ENCODE measurements around the gene UST.
A peak's percentile ranks its signal among the peaks of the same experiment; 100 is the strongest.
"Not testable (repeated sequence)": the region's sequence is repeated elsewhere in the genome, so short reads cannot be mapped to it uniquely, and the experiment has no call there.

Gene UST

GRCh38 chr6:149015535-149016525, 269.0 kb downstream of the UST start:
- DNase-seq, result no peak

DNA sequence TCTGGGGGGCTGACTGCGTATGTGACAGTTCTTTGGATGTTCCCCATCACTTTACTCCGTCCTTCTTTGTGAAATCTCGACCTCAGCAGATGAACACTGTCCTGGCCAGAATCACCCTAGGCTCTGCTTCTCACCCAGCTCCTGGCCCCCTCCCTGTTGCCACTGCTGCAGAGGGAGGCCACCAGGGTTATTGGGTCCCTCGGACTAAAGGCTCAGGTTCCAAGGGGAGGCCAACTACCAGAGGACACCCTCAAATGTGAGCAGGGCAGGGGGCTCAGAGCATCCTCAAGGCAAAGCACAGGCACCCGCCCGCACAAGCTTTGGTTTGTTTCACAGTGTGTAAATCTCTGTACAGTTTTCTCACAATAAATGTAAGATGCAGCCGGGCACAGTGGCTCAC, 269.9 kb downstream of the UST start:
- no peak for DNase-seq

DNA sequence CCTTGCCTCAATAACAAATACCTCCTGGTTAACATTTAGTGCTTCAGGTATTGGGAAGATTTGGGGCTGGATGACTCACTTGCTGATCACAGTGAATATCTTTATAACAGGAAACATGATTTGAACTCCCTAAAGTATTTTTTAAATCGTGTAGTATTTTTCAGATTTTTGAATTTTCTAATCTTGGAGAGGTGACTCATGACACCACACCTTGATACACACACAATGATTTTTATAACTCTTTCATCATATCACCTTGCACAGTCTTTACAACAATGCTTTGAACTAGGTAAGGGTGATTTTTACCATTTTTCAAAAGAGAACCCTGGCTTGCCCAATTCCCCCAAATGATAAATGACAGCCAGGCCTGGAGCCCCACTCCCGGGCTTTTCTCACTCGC, 273.5 kb downstream of the UST start:
- DNase-seq, result no peak

- DNase-seq, result no peak
Measured at GRCh38 chr6:149024361-149024760, 277.5 kb downstream of the UST start.

GRCh38 chr6:149025061-149025460, 278.2 kb downstream of the UST start:
- DNase-seq, result no peak

- DNase-seq, result peak; percentile 60
Measured at GRCh38 chr6:149026530-149026942, 279.7 kb downstream of the UST start.

GRCh38 chr6:149027484-149027883, 280.7 kb downstream of the UST start:
- no peak for DNase-seq

GRCh38 chr6:149028767-149029405, 282.1 kb downstream of the UST start:
- peak; percentile 95 for DNase-seq

DNA sequence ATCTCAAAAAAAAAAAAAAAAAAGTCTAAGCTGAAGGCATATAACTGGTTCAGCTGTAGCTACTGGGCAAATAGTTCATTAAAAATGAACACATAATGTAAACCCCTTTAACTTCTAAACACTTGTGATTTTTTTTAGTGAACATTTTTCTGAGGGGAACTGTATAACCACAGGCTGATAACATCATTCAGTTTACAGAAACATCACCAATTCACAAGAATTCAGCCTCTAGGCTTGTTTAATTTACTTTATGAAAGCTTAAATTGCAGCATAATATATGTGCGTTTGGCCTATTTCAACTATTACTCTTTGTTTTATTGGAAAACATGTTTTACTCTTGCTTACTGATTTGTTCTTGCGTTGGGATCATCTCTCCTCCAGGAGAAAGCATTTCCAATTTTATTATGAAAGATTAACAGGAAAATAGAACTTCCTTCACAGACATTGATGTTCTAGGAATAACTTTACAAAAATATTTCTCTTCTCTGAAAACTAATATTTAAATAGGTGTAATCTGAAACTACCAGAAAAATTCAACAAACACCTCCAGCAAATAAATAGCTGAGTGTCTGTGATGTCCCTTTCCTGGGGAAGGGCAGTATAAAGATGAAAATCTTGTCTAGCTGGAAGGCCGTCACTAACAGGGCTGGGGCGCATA, 284.5 kb downstream of the UST start:
- peak; percentile 31 for DNase-seq

DNA sequence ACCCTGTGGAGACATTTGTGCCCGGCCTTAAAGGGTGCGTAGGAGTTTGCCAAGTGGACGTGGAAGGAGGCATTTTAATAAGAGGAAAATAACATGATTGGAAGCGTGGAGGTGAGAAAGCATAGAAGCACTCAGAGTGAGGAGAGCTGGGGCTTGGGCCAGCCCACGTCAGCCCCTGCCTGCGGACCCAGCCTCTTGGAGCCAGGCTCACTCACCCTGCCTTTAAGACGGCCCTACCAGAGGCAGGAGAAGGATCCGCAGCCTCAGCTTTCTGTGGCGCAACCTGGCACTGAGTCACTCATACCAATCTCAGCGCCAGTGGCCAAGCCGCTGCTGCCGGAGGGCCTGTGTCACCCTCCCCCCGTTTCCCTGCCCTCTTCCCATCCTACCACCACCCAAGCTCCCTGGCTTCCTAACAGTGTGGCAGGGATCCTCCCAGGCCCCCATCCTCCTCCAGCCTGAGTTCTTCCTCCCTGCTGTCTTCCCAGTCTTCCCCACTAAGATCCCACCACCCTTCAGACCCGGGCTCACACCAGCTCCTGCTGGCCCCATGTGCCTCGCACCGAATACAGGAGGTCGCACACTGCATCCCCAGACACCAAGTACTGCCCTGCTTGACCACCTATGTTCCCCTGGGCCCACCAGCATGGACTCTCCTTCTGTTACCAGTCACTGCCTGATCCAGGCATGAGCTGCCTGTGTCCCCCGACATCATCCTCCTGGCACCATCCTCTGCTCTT, 285.2 kb downstream of the UST start:
- no peak for DNase-seq

DNA sequence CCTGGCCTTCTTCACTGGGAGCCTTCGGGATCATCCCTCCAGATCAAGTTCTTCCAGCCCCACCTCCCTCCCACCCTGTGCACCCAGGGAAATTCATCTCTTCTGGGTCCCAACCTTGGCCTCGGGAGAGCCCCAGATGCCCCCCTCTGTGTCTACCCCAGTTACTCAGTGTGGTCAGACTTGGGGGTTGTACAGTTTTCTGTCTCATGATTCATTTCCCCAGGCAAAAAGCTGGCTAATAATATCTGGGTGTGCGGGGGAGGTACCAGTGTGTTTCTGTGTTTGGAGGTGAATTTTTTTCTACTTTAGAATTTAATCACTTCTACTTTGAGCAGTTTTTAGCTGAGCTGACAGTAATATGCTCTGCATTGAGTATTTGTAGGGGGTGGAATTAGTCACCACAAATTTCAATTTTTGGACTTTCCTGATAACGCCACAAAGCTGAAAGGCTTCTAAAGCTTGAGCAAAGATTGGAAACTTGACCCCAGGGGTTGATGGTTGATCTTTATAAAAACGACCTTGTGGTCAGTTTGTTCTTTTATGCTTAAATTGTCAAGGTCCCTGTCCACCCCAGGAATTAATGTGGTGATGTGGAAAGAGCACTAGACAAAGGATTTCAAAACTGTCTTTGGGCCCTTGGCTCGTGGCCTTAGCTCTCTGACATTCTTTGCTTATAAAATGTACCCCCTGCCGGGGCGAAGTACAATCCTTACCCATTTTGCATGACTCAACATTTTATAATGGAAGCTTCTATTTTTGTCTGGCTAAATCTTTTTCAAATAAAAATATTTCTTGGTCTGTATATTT, 286.0 kb downstream of the UST start:
- peak; percentile 33 for DNase-seq

- DNase-seq, result no peak
Measured at GRCh38 chr6:149033454-149033853, 286.6 kb downstream of the UST start.

DNA sequence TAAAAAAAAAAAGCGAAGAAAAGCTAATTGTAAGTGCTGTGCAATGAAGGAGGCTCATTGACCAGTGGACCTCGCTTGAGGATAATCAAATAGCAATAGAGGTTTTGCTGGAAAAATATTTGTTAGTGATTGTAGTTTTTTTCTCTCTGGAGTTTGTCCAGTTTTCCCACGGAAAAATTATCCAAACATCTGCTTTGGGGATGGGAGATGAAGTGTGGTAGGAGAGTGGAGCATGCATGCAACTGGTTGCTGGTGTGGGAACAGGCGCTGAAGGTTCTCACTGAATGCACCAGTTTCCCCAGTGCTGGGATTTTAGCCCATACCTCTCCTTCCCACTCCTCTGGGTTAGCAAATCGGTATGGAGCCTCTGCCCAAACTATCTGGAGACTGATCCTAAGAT, 288.9 kb downstream of the UST start:
- no peak for DNase-seq

DNA sequence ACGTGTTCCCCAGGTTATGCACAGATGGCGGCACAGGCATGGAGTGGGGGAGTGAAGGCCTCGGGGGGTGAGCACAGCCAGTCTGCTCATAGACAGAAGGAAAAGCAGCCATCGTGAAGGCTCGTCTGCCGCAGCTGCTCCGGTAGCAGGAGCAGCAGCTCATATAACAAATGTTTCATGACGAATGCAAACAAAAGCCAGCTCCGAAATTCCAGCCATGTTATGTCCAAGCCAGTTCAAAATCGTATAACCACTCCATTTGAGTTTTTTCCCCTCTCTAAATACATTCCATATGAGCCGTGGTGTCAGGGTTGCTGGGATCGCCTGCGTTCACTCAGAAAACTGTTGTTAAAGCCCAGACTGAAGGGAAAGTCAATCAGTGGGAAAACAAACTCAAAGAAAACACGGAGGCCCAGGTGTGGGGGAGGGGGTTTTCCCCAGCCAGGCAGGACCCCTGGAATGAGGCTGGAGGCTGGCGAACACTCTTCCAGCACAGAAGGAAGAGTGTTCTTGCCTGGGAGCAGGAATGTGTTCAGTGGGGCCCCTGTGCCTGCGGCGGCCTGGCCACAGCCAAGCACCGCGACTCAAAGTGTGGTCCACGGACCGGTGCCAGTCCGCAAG, 290.3 kb downstream of the UST start:
- DNase-seq, result no peak

DNA sequence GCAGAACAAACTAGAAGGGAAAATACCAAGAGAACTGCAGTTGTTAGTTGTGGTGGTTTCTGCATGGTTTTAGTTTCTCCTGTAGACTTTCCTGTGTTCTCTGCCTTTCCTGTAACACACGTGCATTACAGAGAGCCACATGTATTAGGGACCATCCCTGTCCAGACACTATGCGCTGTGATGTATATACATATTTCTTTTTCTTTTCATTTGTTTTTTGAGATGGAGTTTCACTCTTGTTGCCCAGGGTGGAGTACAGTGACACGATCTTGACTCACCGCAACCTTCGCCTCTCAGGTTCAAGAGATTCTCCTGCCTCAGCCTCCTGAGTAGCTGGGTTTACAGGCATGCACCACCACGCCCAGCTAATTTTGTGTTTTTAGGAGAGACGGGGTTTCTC, 292.2 kb downstream of the UST start:
- not testable (repeated sequence) for DNase-seq

DNA sequence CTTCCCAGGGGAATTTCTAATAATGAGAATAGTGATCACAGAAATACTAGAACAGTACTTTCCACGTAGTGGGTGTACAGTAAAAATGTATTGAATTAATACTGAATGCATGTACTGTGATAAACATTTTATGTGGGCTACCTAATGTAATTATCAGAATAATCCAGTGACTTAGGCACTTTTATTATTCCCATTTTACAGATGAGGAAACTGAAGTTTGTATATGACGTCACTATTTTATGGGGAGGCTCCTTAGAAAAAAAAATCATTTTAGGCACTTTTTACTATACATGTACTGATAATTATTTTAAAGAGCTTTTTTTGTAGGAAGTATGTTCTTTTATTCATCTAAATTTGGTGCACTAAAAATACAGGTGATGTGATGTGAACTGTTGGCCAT, 295.1 kb downstream of the UST start:
- no peak for DNase-seq

DNA sequence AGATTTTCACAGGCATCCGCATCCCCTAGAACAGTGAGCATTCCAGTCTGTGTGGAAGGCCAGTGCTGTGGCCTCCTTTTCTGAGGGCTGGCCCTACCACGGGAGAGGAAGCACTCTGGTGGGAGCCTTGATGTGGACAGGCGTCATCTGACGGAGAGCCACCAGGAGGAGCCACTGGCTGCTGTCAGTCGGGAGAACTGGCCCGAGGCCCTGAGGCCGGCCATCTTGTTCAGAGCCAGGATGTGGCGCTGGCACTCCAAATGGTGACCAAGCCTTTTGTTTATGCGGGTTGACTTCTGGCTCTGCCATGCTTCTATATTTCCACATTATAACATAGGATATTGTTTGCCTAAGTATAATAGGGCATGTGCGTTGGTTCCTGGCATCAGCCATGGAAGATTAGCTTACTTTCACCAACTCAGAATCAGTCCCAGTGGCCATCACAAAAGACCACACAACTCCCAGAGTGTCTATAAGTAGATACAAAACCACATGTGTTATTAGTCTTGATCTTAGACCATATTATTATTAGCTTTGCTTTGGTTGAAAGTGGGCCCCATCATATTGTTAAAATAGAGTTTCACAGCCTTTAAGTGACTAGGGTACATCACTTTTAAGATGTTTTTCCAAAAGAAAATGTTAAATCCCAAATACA, 296.8 kb downstream of the UST start:
- DNase-seq, result peak; percentile 54

DNA sequence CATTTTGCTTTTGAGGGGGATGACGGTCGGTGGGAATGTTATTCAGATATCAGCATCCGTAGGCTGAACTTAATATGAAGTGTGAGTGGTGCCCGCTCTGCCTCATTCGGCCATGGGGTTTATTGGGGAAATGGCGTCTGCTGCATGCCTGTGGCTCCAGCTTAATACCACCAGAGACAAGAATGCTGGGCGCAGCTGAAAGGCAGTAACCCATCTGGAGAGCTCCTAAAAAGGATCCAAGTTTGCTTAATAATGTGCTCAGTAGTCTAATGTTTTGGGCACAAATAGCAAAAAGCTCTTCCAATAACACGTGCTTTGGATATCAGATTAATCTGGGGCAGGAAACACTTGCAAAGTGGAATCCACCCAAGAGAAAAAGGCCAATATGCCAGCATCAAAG, 297.7 kb downstream of the UST start:
- DNase-seq, result no peak

DNA sequence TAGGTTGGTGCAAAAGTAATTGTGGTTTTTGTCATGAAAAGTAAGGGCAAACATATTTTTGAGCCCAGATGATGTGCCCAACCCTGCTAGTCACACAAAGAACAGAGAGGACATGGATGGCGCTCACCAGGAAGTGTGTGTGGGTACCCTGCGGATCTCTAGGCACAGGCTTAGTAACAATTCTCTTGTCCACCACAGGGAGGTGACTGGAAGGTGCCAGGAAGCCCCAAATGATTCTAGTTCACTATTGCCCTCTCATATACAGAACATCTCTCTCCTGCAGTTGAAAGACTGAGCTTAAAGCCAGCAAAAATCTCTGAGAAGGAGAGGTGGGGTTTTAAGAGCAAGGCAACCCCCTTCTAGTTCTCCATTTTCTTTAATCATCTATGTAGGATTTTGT, 298.6 kb downstream of the UST start:
- DNase-seq, result peak; percentile 62

DNA sequence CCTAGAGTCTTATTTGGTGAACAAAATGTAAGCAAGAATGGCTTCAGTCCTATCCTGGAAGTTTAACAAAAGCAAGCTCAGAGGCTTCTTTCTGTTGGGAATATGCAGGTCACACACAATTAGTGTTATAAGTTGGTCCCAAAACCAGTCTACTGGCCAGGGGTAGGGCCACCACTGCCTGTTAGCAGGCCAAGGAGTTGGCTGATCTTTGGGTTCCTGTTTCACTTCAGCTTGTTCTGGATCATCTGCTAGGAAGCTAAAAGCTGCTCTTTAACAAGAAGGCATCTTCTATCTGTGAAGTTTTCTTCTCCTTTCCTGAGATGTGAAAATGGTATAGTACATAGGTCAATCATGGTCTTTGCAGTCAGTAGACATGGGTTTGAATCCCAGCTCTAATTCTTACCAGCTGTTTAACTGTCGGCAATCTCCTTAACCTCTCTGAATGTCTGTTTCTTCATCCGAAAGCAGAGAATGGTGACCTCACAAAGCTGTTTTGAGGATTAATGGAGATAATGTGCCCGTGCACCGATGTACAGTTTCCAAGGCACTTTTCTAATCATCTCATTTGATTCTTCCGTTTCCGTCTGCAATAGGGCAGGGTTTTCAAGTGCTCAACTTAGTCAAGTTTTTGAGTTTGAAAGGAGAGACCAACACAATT, 299.5 kb downstream of the UST start:
- no peak for DNase-seq
